Osteocyte (in vitro differentiated cells): ENCODE measurements around the gene BEND6. TPM values are rescaled to one million over a fixed set of nuclear protein-coding genes. Genes with fewer than 3 reads are reported as not detected.

Experiments used
- DNase-seq: peaks from one replicate; pipeline ENCODE4 v3.0.0; 2021; ENCODE audit warnings: mixed read lengths; ENCODE audit not compliant: unreplicated experiment; ENCODE audit errors: extremely low spot score
- H3K27ac Mint-ChIP-seq: one replicate; pipeline ENCODE4 v1.8.0; 2021; ENCODE audit warnings: mild to moderate bottlenecking, mixed read lengths; ENCODE audit not compliant: unreplicated experiment
- H3K27me3 Mint-ChIP-seq: one replicate; pipeline ENCODE4 v1.8.0; 2021; ENCODE audit warnings: mixed read lengths; ENCODE audit not compliant: unreplicated experiment
- H3K36me3 Mint-ChIP-seq: one replicate; pipeline ENCODE4 v1.8.0; 2021; ENCODE audit warnings: mixed read lengths; ENCODE audit not compliant: unreplicated experiment
- H3K4me1 Mint-ChIP-seq: one replicate; pipeline ENCODE4 v1.8.0; 2021; ENCODE audit warnings: mixed read lengths; ENCODE audit not compliant: unreplicated experiment
- H3K4me3 Mint-ChIP-seq: one replicate; pipeline ENCODE4 v1.8.0; 2021; ENCODE audit warnings: mild to moderate bottlenecking, moderate library complexity, mixed read lengths; ENCODE audit not compliant: unreplicated experiment
- H3K9me3 Mint-ChIP-seq: one replicate; pipeline ENCODE4 v1.8.0; 2021; ENCODE audit warnings: mixed read lengths; ENCODE audit not compliant: unreplicated experiment
- CTCF ChIP-seq: fragments of 200-600 bp; sonication (generic); IDR thresholded peaks from 2 replicates; pipeline ENCODE4 v1.5.0; 2021; ENCODE audit warnings: antibody characterized with exemption, mild to moderate bottlenecking, moderate library complexity
- total RNA-seq: library from RNA; stranded (reverse); gene quantifications from 2 replicates; pipeline ENCODE4 v1.2.1, GENCODE V29; 2021

Gene BEND6
- total RNA-seq, 1 donor from 2014 or later, result 7.0 TPM

GRCh38 chr6:56911847-56912246 lies 43.1 kb upstream of the BEND6 start:
- Mint-ChIP-seq H3K27me3 (no peaks in the 10 kb centered on the region), H3K4me3 (no peak overlapping the region), H3K36me3 (no peaks in the 10 kb centered on the region), H3K27ac (peak overlapping the region; percentile 74), H3K9me3 (no peaks in the 10 kb centered on the region), H3K4me1 (peaks cover 34% of the 10 kb centered on the region)
- DNase-seq, result no peak
- TF ChIP-seq CTCF, result no peak

- Mint-ChIP-seq H3K9me3 (no peaks in the 10 kb centered on the region), H3K36me3 (no peaks in the 10 kb centered on the region), H3K27ac (peak overlapping the region; percentile 24), H3K4me3 (no peak overlapping the region), H3K4me1 (peaks cover 42% of the 10 kb centered on the region), H3K27me3 (no peaks in the 10 kb centered on the region)
- no peak for TF ChIP-seq CTCF
- no peak for DNase-seq
Measured at GRCh38 chr6:56913285-56914074, 41.4 kb upstream of the BEND6 start.

GRCh38 chr6:56914798-56915658 lies 39.9 kb upstream of the BEND6 start:
- Mint-ChIP-seq H3K9me3 (no peaks in the 10 kb centered on the region), H3K27ac (no peak overlapping the region), H3K4me3 (no peak overlapping the region), H3K27me3 (no peaks in the 10 kb centered on the region), H3K4me1 (peaks cover 42% of the 10 kb centered on the region), H3K36me3 (no peaks in the 10 kb centered on the region)
- TF ChIP-seq CTCF, result no peak
- no peak for DNase-seq

- TF ChIP-seq CTCF, result no peak
- peaks cover 41% of the 10 kb centered on the region for H3K4me1 Mint-ChIP-seq
- H3K9me3 Mint-ChIP-seq, result no peaks in the 10 kb centered on the region
- H3K27me3 Mint-ChIP-seq, result no peaks in the 10 kb centered on the region
- H3K36me3 Mint-ChIP-seq, result no peaks in the 10 kb centered on the region
- no peak overlapping the region for H3K27ac Mint-ChIP-seq
- H3K4me3 Mint-ChIP-seq, result no peak overlapping the region
- no peak for DNase-seq
Measured at GRCh38 chr6:56915832-56916231, 39.1 kb upstream of the BEND6 start.
